ENCODE measurements around the gene MAN1C1. TPM values are rescaled to one million over a fixed set of nuclear protein-coding genes. Genes with fewer than 3 reads are reported as not detected.

MAN1C1 gene
- total and polyA plus RNA-seq, 2 donors from 2014 or later, result 31.7 to 65.5 TPM

DNA sequence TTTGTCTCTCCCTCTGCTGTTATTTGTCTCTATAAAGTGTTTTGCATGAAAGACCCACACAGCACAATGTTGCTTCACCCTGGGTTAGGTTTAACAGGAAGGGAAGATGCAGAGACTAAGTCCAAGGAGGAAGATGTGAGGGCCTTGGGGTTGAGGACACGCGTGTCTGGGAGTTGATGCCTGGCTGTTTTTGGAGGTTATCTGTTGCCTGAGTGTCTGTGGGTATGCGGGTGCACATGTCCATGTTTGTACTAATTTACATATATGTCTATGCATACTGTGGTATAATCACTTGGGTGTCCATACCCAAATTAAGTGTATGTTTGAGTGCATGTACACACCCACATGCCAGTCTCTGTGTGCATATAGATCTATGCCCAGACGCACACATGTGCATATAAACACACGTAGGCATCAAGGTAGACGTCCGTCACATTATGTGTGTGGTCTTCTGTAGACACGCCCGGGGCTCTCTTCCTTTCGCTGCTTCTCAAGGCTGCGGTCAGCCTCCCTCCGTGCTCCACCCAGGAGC is 962 bp upstream of the MAN1C1 start:
- H3K9ac ChIP-seq (ENCODE audit: low read length in 3 of 3), result no peak overlapping the region
- intact Hi-C loops (cut with DNase I), result loop anchor here (10.0 kb wide), 1 partner anchor 179 kb away; no protein-coding TSS in a partner anchor

DNA sequence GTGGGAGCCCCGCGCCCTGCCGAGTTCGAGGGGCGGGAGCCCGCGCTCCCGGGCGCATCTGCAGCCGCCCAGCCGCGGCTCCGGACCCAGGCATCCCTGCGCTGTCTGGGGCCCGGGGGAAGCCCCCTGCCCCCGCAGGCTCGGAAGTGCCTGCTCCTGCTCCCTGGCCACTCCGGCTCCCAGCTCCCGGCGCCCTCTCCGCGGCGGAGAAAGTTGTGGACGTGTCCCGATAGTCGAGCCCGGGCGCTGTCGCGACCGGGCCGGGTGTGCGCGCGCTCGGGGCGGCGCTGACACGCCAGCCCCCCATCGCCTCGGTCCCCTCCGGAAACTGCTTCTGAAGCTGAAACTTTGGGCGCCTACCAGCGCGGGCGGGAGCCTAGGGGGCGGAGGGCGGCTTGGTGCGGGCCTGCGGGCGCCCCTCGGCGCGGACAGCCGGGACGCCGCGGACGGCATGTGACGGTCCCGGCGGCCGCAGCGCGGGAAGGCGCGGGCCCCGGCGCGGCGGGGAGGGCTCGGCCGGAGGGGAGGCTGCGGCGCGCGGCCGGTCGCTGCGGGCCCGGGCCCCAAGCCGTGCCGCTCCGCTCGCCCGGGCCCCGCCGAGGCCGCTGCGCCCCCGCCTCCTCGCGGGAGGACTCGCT is 515 bp downstream of the MAN1C1 start:
- peak overlapping the region in 2 of 3 donors; percentile 41 to 55 for H3K9ac ChIP-seq (ENCODE audit: low read length in 3 of 3)

More for the DNA sequence above, 962 bp upstream of the MAN1C1 start:
- TF ChIP-seq, protein P1, sequence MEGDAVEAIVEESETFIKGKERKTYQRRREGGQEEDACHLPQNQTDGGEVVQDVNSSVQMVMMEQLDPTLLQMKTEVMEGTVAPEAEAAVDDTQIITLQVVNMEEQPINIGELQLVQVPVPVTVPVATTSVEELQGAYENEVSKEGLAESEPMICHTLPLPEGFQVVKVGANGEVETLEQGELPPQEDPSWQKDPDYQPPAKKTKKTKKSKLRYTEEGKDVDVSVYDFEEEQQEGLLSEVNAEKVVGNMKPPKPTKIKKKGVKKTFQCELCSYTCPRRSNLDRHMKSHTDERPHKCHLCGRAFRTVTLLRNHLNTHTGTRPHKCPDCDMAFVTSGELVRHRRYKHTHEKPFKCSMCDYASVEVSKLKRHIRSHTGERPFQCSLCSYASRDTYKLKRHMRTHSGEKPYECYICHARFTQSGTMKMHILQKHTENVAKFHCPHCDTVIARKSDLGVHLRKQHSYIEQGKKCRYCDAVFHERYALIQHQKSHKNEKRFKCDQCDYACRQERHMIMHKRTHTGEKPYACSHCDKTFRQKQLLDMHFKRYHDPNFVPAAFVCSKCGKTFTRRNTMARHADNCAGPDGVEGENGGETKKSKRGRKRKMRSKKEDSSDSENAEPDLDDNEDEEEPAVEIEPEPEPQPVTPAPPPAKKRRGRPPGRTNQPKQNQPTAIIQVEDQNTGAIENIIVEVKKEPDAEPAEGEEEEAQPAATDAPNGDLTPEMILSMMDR (IDR thresholded peaks at IDR 0.05; ENCODE audit: borderline replicate concordance, extremely low read depth, insufficient read depth), result no peak
- FAIRE-seq, result no peak
- peaks cover 2% of the 10 kb centered on the region for H3K27me3 ChIP-seq (ENCODE audit: control insufficient read depth, insufficient read depth, low read length)
- no peaks in the 10 kb centered on the region for H3K9me3 ChIP-seq (ENCODE audit: control insufficient read depth in 2 of 3, insufficient read depth in 1 of 3, low read length in 3 of 3)
- DNase-seq, result no peak
- peak overlapping the region in 2 of 3 donors; percentile 25 to 50 for H3K4me3 ChIP-seq (ENCODE audit: low read length in 3 of 3)
- H3K36me3 ChIP-seq (ENCODE audit: control insufficient read depth in 2 of 3, insufficient read depth in 3 of 3, low read length in 3 of 3), result no peaks in the 10 kb centered on the region
- peaks cover 0 to 22% (median 9%) of the 10 kb centered on the region in 3 donors for H3K4me1 ChIP-seq (ENCODE audit: control insufficient read depth in 2 of 3, insufficient read depth in 2 of 3, low read depth in 1 of 3, low read length in 3 of 3)
- H3K27ac ChIP-seq (ENCODE audit: low read depth in 2 of 2, low read length in 2 of 2), result peak overlapping the region; percentile 41 to 42

DNA sequence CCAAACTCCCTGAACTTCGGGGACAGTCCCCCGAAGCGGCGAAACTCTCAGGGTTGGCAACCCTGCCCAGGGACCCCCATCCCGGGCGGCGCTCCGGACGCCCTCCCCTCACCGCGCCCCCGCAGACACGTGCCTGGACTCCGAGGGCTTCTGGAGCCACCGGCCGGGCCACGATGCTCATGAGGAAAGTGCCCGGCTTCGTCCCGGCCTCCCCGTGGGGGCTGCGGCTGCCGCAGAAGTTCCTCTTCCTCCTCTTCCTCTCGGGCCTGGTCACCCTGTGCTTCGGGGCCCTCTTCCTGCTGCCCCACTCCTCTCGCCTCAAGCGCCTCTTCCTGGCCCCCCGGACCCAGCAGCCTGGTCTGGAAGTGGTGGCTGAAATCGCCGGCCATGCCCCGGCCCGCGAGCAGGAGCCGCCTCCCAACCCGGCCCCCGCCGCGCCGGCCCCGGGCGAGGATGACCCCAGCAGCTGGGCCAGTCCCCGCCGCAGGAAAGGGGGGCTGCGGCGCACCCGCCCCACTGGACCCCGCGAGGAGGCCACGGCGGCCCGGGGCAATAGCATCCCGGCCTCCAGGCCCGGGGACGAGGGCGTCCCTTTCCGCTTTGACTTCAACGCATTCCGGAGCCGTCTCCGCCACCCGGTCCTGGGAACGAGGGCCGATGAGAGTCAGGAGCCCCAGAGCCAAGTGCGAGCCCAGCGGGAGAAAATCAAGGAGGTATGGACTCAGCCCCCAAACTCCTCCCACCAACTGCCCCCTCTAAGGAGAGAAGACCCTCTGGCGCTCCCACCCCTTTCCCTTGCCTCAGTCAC is 1.2 kb downstream of the MAN1C1 start:
- no peak for FAIRE-seq
- H3K4me1 ChIP-seq (ENCODE audit: control insufficient read depth in 2 of 3, insufficient read depth in 2 of 3, low read depth in 1 of 3, low read length in 3 of 3), result peaks cover 0 to 28% (median 13%) of the 10 kb centered on the region in 3 donors
- no peaks in the 10 kb centered on the region for H3K9me3 ChIP-seq (ENCODE audit: control insufficient read depth in 2 of 3, insufficient read depth in 1 of 3, low read length in 3 of 3)
- peak overlapping the region in 2 of 3 donors; percentile 14 to 43 for H3K9ac ChIP-seq (ENCODE audit: low read length in 3 of 3)
- TF ChIP-seq, protein P1 (IDR thresholded peaks at IDR 0.05; ENCODE audit: borderline replicate concordance, extremely low read depth, insufficient read depth), result no peak
- H3K27me3 ChIP-seq (ENCODE audit: control insufficient read depth, insufficient read depth, low read length), result no peaks in the 10 kb centered on the region
- DNase-seq, result peak in 3 of 5 donors; percentile 37 to 81 (median 59)
- no peaks in the 10 kb centered on the region for H3K36me3 ChIP-seq (ENCODE audit: control insufficient read depth in 2 of 3, insufficient read depth in 3 of 3, low read length in 3 of 3)
- H3K4me3 ChIP-seq (ENCODE audit: low read length in 3 of 3), result peak overlapping the region; percentile 14 to 75 (median 63)
- H3K27ac ChIP-seq (ENCODE audit: low read depth in 2 of 2, low read length in 2 of 2), result peak overlapping the region; percentile 58 to 74
- intact Hi-C loops (cut with DNase I), result loop anchor here (10.0 kb wide), 1 partner anchor 177 kb away; no protein-coding TSS in a partner anchor

More for the DNA sequence above, 515 bp downstream of the MAN1C1 start:
- Histone ChIP-seq H3K36me3 (ENCODE audit: control insufficient read depth in 2 of 3, insufficient read depth in 3 of 3, low read length in 3 of 3) (no peaks in the 10 kb centered on the region), H3K27ac (ENCODE audit: low read depth in 2 of 2, low read length in 2 of 2) (peak overlapping the region in 1 of 2 donors; percentile 58), H3K4me3 (ENCODE audit: low read length in 3 of 3) (peak overlapping the region in 2 of 3 donors; percentile 57 to 65), H3K27me3 (ENCODE audit: control insufficient read depth, insufficient read depth, low read length) (peaks cover 2% of the 10 kb centered on the region), H3K9me3 (ENCODE audit: control insufficient read depth in 2 of 3, insufficient read depth in 1 of 3, low read length in 3 of 3) (no peaks in the 10 kb centered on the region), H3K4me1 (ENCODE audit: control insufficient read depth in 2 of 3, insufficient read depth in 2 of 3, low read depth in 1 of 3, low read length in 3 of 3) (peaks cover 0 to 26% (median 12%) of the 10 kb centered on the region in 3 donors)
- FAIRE-seq (no peak), DNase-seq (peak in 2 of 5 donors; percentile 6 to 28)
- intact Hi-C loops (cut with DNase I), result loop anchor here (10.0 kb wide), 1 partner anchor 178 kb away; no protein-coding TSS in a partner anchor
- TF ChIP-seq, protein P1 (IDR thresholded peaks at IDR 0.05; ENCODE audit: borderline replicate concordance, extremely low read depth, insufficient read depth), result no peak

All from kidney (tissue), 14 donors.